ENCODE data around the gene NMNAT1. TPM values are rescaled to one million over a fixed set of nuclear protein-coding genes. Genes with fewer than 3 reads are reported as not detected.
A peak's percentile ranks its signal among the peaks of the same experiment; 100 is the strongest.
"Not testable (repeated sequence)": the region's sequence is repeated elsewhere in the genome, so short reads cannot be mapped to it uniquely, and the experiment has no call there.

The NMNAT1 gene
- total RNA-seq, 1 experiment from 2014 or later: 7.1 TPM

DNA sequence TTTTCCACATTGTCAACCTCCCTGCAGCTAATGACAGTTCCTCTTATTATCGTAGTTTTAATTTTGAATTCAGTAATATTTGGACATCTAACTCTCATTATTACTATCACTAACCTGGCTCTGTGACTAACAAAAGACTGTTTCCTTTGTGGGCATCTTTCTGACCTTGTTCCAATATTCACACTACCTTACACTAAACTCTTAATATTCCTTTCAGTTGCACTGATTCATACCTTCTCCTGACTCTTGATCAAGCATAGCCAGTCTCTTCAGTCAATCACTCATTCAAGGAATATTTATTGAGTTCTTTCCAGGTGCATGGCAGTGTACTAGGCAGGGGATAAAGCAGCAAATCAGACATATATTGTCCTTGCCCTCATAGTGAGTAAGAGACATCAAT, 25.4 kb upstream of the NMNAT1 start:
- DNase-seq (ENCODE audit: low read depth): no peak

DNA sequence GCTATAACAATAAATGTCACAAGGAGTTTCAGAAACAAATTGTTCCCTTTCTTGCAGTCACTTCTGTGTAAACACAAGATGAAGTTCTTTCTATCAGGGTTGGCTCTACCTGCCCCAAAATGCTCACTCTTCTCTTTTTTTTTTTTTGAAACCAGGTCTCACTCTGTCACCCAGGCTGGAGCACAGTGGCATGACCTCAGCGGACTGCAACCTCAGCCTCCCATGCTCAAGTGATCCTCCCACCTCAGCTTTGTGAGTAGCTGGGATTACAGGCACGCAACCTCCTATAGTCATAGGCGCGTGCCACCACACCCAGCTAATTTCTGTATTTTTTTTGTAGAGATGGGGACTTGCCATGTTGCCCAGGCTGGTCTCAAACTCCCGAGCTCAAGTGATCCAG, 22.7 kb upstream of the NMNAT1 start:
- DNase-seq (ENCODE audit: low read depth): no peak

DNA sequence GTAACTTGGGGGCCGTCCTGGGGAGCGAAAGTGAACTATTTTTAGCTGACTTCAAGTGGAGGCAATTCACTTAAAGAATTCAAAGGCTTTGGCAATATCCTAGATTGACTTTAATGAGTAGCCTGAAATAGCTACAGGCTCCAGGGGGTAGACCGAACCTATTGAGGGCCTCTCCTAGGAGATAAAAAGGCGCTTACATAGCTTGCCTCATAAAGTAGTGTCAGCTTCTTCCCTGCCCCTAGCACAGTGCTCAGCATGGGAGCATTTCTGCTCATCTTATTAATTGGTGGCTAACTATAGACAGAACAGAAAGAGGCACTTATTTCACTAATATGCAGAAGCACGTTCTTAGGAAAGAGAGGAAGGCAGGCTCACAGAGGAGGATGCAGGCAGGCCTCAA, 20.9 kb upstream of the NMNAT1 start:
- no peak for DNase-seq (ENCODE audit: low read depth)

DNA sequence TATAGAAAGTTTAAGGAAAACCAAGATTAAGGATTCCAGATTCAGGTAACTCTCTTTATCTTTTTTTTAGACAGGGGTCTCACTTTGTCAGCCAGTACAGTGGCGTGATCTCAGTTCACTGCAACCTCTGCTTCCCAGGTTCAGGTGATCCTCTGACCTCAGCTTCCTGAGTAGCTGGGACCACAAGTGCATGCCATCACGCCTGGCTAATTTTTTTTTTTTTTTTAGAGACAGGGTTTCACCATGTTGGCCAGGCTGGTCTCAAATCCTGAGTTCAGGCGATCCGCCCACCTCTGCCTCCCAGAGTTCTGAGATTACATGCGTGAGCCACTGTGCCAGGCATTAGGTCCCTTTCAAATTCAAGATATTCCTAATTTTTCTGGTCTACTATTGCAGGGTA, 16.0 kb upstream of the NMNAT1 start:
- DNase-seq (ENCODE audit: low read depth): no peak

DNA sequence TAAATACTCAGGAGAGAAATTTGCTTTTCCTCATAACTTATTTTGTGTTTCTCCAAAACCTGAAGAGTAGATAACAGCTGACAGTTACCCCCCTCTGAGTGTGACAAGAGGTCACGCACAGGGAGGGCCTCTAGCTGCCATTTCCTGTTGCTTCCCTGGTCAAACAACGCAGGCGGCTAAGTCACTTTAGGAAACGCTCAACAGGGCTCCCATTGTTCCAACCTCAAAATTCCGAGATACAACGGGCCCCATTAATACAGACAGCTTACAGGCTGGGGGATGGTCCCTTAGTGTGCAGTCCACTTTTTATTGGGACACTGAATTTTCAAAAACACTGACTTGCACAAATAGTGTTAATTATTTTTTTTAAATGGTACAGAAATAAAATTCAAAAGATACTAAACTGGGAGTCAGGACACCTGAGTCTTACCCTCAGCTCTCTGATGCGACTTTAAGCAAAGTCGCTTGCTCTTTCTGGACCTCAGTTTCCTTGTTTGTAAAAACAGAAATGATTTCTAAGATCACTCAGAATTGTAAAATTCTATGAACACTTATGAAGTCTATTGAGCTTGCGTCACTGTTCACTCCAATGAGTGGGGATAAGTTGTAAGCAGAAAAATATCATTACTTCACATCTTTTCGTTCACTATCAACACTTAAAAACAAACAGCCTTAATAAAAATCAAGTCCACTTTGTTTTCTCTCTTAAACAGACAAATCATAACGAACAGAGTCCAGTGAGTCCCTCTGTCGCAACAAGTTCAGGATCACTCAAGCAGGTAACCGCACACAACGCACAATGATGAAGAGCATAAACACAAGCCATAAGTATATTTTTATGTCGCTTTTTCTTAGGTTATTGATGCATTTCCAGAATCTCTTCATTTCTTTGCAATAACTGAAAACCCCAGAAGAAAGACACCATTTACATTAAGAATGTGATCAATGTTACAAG, 13.6 kb upstream of the NMNAT1 start:
- no peak for DNase-seq (ENCODE audit: low read depth)

DNA sequence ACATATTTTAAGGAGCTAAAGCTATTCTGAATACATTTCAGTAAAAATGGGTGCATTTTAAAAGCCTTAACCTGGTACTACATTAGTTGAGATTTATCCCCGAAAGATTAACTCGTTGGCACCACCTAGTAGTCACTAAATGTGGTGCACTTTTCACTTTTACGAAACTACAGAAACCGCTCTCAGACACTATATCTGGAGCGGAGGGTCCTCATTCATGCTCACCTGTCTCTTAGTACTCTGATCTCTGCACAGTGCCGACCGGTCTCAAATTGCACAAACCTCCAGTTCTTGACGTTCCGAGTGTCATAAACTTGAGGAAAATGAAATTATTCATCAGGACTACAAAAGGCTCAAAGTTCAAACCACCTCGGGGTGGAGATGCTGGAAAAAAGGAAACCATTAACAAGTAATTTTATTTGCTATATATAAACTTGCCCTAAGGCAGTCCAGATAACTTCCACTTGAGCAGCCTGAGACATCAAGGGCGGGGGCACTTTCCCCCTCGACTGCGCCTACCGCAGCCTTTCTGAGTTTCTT, 806 bp upstream of the NMNAT1 start:
- DNase-seq (ENCODE audit: low read depth): peak; percentile 60

DNA sequence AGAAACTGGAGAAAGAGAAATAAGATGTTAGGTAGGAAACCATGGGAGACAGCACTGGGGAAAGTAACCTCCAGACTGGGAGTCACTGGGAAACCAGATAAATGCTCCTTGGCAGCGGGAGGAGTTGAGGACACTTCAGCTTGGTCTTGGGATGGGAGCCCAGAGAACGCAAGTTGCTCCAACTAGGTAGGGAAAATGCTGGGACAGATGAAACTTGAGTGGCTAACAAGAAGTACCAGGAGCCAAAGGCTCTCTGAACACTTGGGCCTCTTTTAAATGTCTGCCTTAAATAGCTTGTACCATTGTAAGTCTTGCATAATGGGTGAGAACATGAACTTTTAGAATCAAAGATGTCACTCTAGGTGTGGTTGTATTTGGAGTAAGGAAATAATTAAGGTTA, 3.0 kb downstream of the NMNAT1 start:
- DNase-seq (ENCODE audit: low read depth): no peak

DNA sequence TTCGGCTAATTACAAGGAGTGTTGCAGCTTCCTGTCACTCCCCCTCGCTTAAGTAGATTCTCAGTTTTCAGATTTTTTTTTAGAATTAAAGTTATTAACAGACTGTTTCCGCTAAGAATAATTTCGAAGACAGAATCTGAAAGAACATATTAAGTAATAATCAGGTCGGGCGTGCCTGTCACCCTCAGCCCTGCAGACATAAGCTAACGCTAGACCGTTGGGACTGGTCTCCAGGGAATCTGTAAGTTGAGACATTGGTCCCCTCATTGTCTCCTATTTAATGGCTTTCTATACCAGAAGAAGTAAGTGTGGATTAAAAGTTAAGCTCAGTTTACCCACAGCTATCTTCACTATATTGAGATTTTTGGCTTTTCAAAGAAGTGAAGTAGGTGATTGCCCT, 14.5 kb downstream of the NMNAT1 start:
- no peak for DNase-seq (ENCODE audit: low read depth)

DNA sequence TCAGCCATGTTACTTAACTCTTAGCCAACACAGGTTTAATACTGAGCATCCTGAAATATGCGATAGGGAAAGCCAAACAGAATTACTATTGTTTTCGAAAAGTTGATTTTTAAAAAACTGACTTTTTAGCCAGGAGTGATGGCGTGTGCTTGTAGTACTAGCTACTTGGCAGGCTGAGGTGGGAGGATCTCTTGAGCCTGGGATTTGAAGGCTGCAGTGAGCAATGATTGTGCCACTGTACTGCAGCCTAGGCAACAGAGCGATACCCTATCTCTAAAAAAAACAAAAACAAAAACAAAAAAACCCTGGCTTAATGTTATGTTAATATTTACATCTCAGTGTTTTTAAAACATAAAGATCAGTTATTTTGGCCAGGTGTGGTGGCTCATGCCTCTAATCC, 16.7 kb downstream of the NMNAT1 start:
- no peak for DNase-seq (ENCODE audit: low read depth)

DNA sequence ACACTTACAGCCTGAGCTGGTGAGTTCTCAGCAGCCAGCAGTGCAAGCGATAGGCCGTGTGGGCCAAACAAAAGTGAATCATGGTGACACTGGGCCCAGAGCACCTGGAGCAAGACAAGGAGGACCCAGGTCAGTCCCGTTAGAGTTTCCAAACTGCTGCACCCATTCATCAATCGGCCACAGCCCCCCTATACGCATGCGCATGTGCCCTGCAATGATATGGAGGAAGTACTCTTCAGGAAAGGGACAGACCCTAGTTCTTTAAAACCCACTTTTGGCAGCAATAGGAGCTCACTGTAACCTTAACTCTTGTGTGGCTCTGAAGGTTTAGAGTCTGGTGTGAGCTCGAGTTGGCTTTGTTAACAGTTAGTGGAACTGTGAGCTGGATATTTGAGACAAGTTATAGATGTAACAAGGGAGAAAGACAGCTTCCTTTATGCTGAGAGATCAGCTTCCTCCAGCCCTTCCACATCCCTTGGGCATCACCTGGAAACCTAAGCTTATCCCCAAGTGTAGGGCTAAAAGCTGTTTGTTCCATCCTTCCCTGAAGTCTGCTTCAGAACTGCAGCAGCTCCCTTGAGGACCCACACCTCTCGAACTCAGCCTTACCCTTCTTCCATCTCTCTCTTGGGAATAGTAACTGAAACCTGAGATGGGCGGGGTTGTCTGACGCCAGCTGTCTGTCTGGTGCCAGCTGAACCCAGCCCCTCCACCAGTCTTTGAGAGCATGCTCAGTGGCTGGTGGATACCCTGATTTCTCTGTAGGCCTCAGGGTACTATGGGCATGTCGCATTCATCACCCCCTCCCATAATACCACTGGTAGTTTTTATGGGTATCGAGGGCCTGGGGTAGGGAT, 17.7 kb downstream of the NMNAT1 start:
- no peak for DNase-seq (ENCODE audit: low read depth)

DNA sequence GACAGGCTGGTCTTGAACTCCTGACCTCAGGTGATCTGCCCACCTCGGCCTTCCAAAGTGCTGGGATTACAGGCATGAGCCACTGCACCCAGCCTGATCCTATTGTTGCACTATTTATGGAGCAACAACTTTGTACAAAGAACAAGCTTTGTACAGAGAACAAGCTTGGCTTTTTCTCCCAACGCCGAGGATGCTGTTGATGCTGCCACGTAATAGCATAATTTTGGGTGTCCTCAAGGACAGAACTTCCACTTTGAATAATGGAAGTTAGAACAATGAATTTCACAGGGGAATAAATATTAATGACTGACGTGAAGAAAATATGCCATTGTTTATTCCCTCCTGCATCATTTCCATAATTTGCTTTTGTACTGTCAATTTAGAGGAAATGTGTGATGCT, 41.0 kb downstream of the NMNAT1 start:
- no peak for DNase-seq (ENCODE audit: low read depth)

DNA sequence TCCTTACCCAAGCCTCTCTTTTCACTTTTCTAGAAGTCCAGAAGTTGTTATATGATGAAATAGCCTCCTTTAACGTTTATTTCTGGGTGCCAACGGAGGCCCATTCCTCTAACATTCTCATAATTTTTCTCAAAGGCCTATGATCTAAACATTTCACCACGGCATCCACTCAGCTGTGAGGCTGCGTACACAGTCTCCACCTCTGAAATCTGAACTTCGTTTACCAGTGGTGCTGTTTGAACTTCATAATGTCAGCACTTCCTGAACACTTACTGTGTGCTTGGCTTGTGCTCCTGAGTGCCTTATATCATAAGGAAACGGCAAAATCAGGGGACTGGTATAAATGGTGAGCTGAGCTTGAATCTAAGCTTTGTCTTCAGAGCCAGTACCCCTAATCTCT, 41.7 kb downstream of the NMNAT1 start:
- DNase-seq (ENCODE audit: low read depth): no peak

DNA sequence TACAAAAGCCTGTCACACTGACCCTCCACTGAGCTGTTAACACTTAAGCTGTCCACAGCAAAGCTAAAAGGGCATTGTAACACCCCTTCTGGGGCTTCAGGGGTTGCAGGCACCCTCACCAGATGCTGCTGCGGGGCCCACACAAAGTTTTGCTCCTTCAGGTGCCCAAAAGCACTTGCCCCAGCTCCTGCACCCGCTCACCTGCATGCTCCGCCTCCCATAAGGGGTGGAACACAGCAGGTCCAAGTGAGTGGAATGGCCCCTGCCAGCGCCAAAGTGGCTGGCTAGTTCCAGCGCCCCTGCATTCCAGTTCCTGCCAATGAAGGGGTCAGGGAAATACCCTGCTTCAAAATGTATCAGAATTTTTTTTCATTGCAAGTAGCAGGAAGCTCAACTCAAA, 46.5 kb downstream of the NMNAT1 start:
- DNase-seq (ENCODE audit: low read depth): no peak

DNA sequence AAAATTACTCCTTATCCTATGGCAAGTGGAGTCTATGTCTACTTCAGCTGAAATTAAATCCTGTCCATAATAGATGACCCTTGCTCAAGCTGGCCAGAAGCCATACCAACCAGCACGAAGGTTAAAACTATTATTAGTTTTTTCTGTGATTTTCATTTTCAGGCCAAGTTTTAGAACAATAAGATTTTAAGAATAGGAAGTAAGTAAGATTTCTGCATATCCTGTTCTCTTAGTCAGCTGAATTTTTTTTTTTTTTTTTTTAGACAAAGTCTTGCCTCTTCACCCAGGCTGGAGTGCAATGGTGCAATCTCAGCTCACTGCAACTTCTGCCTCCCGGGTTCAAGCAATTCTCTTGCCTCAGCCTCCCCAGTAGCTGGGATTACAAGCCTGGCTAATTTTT, 47.7 kb downstream of the NMNAT1 start:
- peak; percentile 33 for DNase-seq (ENCODE audit: low read depth)

DNA sequence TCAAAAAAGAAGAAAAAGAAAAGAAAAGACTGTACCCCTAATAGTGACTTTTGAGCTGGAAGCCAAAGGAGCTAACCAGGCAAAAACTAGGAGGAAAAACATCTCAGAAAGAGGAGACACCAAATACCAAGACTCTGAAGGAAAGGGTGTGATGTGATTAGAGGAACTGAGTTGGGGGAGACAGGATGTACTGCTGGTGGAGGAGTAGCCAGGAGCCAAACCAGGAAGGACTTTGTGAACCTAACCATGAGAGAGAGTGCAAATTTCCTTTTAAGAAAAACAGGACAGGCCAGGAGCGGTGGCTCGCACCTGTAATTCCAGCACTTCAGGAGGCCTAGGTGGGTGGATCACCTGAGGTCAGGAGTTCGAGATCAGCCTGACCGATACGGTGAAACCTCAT, 49.6 kb downstream of the NMNAT1 start:
- no peak for DNase-seq (ENCODE audit: low read depth)

DNA sequence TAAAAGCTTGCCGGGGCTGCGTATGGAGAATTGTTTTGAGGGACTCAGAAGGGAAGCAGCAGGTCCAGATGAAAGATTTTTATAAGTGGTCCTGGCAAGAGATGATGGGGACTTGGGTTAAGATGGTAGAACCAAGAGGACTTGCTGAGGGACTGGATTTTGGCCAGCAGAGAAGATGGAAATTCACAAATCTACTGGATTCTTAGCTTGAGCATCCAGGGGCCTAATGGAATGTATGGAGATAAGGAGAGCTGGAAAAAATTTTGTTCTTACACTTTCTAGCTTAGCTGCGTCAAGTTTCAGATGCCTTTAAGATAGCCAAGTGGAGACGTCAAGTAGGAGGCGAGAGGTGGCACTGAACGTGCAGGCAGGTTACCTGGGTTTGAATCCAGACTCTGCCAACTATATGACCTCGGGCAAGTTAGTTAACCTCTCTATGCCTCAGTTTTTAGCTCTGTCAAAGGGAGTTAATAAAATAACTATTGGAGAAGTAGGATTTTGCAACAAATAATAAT, 50.3 kb downstream of the NMNAT1 start:
- DNase-seq (ENCODE audit: low read depth): no peak

DNA sequence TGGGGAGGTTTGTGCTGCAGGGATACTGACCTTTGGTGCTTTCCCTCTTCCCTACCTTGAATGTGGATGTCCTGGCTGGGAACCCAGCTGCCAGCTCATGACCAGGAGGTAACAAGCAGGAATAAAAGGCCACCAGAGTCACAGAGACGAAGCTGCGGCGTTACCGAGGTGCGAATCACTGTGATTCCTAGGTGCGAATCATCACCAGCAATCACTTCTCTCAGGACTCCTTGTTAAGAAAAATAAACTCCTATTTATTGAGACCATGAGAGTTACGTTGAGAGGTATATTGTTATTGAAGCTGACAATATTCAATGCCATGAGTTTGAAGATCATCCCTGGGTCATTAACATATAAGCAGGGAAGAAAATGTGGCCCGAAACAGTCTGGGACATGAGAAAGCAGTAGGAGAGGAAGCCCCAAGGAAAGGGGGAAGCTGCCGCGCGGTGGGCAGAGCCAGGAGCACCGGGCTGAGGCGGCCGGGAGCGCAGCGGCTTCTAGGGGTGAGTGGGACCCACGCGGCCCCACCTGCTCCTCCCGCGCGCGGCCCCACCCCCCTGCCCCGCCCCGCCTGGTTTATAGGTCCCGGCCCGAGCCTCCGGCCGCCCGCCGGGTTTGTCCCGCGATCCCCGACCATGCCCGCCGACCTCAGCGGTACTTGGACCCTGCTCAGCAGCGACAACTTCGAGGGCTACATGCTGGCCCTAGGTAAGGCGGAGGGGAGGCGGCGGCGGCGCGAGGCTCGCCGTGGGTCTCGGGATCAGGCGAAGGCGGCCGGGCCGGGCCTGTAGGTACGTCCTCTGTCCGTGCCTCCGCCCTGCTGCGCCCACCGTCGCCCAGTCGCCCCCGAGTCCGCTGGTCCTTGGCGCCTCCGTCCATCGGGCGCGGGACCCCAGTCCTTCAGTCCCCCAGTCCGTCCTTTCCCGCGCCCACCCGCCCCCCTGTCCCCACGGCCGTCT, 53.6 kb downstream of the NMNAT1 start, which contains the start of gene RBP7:
RBP7 (plus strand) TSS at position 605 of the 959 bp plus-strand sequence; CDS start at position 636, 31 bp downstream.
- no peak for DNase-seq (ENCODE audit: low read depth)

DNA sequence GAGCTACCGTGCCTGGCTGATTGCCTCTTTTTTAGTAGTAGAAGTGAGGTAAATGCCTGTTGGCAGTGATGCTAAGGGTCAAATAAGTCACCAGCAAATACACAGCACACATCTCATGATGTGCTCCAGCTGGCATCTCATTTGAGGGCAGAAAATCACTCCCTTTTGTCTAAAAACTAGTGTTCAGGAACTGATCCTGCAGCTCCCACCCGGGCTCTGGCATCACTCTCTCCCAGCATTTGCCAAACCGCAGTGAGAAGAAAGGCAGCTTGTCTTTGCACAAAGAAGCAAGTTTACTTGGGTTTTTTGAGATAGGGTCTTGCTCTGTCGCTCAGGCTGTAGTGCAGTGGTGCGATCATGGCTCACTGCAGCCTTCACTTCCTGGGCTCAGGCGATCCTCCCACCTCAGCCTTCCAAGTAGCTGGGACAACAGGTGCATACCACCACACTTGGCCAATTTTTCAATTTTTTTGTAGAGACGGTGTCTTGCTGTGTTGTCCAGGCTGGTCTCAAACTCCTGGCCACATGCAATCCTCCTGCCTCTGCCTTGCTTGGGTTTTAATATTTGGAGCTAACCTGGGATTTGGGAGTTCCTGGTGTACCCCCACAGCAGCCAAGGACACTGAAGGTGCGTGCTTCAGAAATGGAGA, 57.9 kb downstream of the NMNAT1 start:
- no peak for DNase-seq (ENCODE audit: low read depth)

DNA sequence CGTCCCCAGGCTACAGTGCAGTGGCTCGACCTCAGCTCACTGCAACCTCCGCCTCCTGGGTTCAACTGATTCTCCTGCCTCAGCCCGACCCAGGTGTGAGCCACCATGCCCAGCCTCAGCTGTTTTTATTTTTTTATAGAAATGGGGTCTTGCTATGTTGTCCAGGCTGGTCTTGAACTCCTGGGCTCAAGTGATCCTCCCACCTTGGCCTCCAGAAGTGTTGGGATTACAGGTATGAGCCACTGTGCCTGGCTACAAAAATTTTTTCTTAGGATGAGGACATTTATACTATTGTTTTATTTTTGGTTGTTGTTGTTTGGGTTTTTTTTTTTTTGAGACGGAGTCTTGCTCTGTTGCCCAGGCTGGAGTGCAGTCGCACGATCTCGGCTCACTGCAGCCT, 62.0 kb downstream of the NMNAT1 start:
- DNase-seq (ENCODE audit: low read depth): not testable (repeated sequence)

DNA sequence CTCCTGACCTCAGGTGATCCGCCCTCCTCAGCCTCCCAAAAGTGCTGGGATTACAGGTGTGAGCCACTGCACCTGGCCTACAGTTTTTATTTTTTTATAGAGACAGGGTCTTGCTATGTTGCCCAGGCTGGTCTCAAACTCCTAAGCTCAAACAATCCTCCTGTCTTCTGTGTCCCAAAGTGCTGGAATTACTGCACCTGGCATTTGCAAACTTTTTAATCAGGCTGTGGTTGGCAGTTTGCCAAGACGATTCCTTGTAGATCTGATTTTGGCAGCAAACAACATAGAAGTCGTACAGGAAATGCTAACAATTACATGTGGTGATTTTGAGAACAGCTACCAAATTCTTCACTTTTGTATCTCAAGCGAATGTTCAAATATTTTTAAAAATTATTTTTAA, 63.9 kb downstream of the NMNAT1 start:
- DNase-seq (ENCODE audit: low read depth): no peak
